Effector memory CD4-positive, alpha-beta T cell (primary cell): ENCODE measurements around the gene SRL.
"Not testable (repeated sequence)": the region's sequence is repeated elsewhere in the genome, so short reads cannot be mapped to it uniquely, and the experiment has no call there.

ENCODE experiments used
- DNase-seq, 3 donors: peaks; one replicate each; pipeline ENCODE4 v3.0.0-alpha.2; 2020
- H3K27ac ChIP-seq: 2 replicates; pipeline ENCODE4 v1.7.0; 2013; ENCODE audit warnings: mild to moderate bottlenecking, low read length, moderate library complexity; ENCODE audit not compliant: insufficient read depth, poor library complexity, severe bottlenecking
- H3K27me3 ChIP-seq: replicated peaks from 2 replicates; pipeline ENCODE4 v1.7.0; 2013; ENCODE audit warnings: mild to moderate bottlenecking, low read length; ENCODE audit not compliant: insufficient read depth, control insufficient read depth, poor library complexity, severe bottlenecking
- H3K36me3 ChIP-seq: 2 replicates; pipeline ENCODE4 v1.7.0; 2013; ENCODE audit warnings: mild to moderate bottlenecking, low read length, moderate library complexity; ENCODE audit not compliant: control insufficient read depth, insufficient read depth
- H3K4me1 ChIP-seq: 2 replicates; pipeline ENCODE4 v1.7.0; 2013; ENCODE audit warnings: low read length, mild to moderate bottlenecking; ENCODE audit not compliant: control insufficient read depth, insufficient read depth, poor library complexity, severe bottlenecking
- H3K4me3 ChIP-seq: 2 replicates; pipeline ENCODE4 v1.7.0; 2013; ENCODE audit warnings: low read length, low read depth, mild to moderate bottlenecking; ENCODE audit not compliant: insufficient read depth, poor library complexity, severe bottlenecking
- H3K9me3 ChIP-seq: 2 replicates; pipeline ENCODE4 v1.7.0; 2013; ENCODE audit warnings: mild to moderate bottlenecking, low read length, moderate library complexity; ENCODE audit not compliant: control insufficient read depth

The SRL gene

DNA sequence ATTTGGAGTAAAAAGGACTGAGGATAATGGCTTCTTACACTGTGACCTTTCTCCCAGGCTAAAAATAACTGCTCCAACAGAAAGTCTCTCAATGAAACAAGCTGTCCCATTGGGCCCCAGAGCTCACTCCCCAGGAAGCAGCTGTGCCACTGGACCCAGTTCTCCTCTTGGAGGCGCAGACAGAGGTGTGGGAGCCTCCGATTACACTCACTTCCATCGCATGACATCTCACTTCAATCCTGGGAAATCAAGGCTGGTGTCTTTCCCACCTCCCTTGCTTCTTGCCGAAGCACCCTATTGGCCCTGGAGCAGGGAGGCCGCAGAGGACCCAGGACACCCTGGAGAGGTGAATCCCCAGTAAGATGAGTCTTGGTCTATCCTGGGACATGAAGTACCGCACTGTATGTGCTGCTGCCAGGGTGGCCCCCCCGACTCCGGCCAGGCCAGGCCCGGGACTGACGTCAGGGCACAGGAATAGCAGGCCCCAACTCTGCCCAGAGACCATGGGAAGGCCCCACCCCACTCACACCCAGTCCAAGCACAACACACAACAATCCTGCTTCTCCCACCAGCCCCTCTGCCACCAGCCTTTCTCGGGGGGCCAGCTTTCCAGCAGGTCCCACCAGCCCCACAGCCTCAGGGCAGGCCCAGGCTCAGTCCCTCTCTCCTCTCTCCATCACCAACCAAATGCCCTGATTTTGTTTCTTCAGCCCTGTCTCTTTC, 29.5 kb downstream of the SRL start:
- no peak overlapping the region for H3K27ac ChIP-seq
- H3K9me3 ChIP-seq, result no peaks in the 10 kb centered on the region
- H3K27me3 ChIP-seq, result no peaks in the 10 kb centered on the region
- no peak for DNase-seq
- H3K4me1 ChIP-seq, result peaks cover 4% of the 10 kb centered on the region
- H3K4me3 ChIP-seq, result no peak overlapping the region
- no peaks in the 10 kb centered on the region for H3K36me3 ChIP-seq

- not testable (repeated sequence) for DNase-seq, H3K4me3 ChIP-seq, H3K27me3 ChIP-seq, H3K9me3 ChIP-seq, H3K36me3 ChIP-seq, H3K27ac ChIP-seq
- peaks cover 11% of the 10 kb centered on the region for H3K4me1 ChIP-seq
Observed at GRCh38 chr16:4211445-4212210, 30.3 kb downstream of the SRL start.

DNA sequence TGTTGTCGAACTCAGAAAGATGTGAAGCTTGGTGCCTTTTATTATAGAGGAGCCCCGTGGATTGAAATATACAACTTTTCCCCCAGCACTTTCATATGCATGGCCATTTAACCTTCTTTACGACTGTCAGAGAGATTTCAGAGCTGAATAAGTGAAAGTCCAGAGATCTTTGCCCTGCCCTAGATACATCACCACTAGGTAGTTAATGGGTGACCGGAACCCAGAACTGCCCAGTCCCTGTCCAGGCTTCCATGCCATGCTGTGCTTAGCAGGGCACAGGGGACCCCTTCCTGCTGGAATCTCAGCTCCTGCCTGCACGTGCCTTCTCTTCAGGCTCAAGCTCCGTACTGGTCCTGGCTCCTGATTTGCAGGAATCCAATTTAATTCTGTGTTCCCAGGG, 32.2 kb downstream of the SRL start:
- DNase-seq, result no peak
- no peaks in the 10 kb centered on the region for H3K27me3 ChIP-seq
- H3K27ac ChIP-seq, result no peak overlapping the region
- no peaks in the 10 kb centered on the region for H3K36me3 ChIP-seq
- H3K9me3 ChIP-seq, result no peaks in the 10 kb centered on the region
- peaks cover 16% of the 10 kb centered on the region for H3K4me1 ChIP-seq
- no peak overlapping the region for H3K4me3 ChIP-seq

DNA sequence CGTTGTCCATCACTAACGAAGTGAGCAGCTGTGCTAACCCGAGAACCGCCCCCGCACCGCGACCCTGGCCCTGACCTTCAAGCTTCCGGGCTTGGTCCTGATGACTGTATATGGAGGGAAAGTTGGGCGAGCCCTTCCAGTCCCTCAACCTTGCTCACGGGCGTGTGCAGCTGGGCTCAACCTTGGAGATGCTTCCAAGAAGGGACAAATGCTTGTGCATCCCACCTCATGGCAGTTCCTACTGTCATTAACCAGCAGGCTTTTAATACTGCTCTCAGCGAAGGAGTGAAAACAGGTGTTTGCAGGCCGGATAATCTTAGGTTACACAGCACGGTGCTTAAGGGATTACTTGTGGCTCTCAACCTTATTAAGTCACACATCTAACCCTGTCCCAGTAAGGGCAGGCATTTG, 33.5 kb downstream of the SRL start:
- Histone ChIP-seq H3K27me3 (no peaks in the 10 kb centered on the region), H3K36me3 (no peaks in the 10 kb centered on the region), H3K4me1 (peaks cover 16% of the 10 kb centered on the region), H3K27ac (no peak overlapping the region), H3K4me3 (no peak overlapping the region), H3K9me3 (no peaks in the 10 kb centered on the region)
- no peak for DNase-seq

- no peak overlapping the region for H3K4me3 ChIP-seq
- no peak overlapping the region for H3K27ac ChIP-seq
- H3K36me3 ChIP-seq, result no peaks in the 10 kb centered on the region
- H3K9me3 ChIP-seq, result no peaks in the 10 kb centered on the region
- DNase-seq, result no peak
- H3K27me3 ChIP-seq, result no peaks in the 10 kb centered on the region
- H3K4me1 ChIP-seq, result peaks cover 16% of the 10 kb centered on the region
Observed at GRCh38 chr16:4207683-4208340, 34.1 kb downstream of the SRL start.

DNA sequence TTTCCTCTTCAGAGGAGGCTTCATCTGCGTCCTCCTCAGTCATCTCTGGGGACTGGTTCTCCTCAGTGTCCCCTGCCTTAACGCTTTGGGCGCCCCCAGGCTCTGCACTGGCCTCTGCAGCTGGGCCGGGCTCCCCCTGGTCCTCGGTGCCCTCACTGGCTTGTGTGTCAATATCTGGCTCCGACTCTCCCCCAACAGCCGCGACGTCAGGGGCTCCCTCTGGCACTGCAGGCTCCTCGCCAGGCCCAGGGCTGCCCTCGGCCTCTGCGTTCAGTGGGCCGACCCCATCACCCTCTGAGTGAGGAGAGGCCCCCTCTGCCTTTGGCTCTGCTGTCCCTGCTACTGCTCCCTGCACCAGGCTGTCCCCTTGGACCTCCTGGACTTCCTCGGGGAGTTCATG, 34.7 kb downstream of the SRL start:
- Histone ChIP-seq H3K4me1 (peaks cover 16% of the 10 kb centered on the region), H3K4me3 (peak overlapping the region; percentile 12), H3K9me3 (no peaks in the 10 kb centered on the region), H3K36me3 (no peaks in the 10 kb centered on the region), H3K27ac (no peak overlapping the region), H3K27me3 (no peaks in the 10 kb centered on the region)
- no peak for DNase-seq

- peak overlapping the region; percentile 12 for H3K4me3 ChIP-seq
- DNase-seq, result no peak
- no peaks in the 10 kb centered on the region for H3K27me3 ChIP-seq
- no peaks in the 10 kb centered on the region for H3K36me3 ChIP-seq
- H3K9me3 ChIP-seq, result no peaks in the 10 kb centered on the region
- H3K4me1 ChIP-seq, result peaks cover 16% of the 10 kb centered on the region
- H3K27ac ChIP-seq, result no peak overlapping the region
Observed at GRCh38 chr16:4206680-4207079, 35.2 kb downstream of the SRL start.

DNA sequence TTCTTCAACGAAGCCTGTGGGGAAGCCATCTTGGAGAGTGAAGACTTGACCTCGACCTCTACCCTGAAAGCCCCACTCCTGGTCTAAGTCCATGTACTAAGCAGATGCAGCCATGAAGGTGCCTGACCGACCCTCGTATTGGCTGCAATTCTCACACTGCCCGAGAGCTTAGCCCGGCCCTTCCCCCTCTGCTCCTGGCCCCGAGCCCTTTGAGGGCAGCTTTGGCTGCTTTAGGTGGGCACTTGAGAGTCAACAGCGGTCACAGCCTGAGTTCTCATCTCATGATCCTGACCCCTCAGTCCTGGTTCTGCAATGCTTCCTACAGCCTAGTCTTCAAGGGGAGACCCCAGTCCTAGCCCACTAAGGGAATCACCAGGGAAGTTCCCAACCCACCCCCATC, 35.9 kb downstream of the SRL start:
- no peaks in the 10 kb centered on the region for H3K36me3 ChIP-seq
- H3K9me3 ChIP-seq, result no peaks in the 10 kb centered on the region
- no peak overlapping the region for H3K27ac ChIP-seq
- no peak overlapping the region for H3K4me3 ChIP-seq
- H3K27me3 ChIP-seq, result no peaks in the 10 kb centered on the region
- peaks cover 16% of the 10 kb centered on the region for H3K4me1 ChIP-seq
- DNase-seq, result no peak

DNA sequence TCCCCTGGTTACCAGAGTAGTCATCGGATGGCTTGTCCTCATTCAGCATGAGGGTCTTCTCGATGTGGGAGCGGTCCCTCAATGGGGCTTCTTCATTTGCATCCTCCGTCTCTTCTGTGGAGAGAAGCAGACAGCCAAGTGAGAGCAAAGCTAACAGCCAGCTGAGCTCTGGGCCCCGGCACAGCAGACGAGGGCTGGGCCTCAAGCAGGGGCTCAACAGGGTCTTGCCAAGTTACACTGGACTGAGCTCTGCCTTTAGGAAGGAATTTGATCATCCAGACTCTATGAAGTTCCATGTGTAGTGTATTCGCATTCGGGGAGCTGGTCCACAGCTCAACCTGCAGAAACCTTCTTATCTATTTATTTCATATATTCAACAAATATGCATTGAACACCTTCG, 37.4 kb downstream of the SRL start:
- H3K9me3 ChIP-seq, result no peaks in the 10 kb centered on the region
- no peak for DNase-seq
- peaks cover 18% of the 10 kb centered on the region for H3K4me1 ChIP-seq
- no peaks in the 10 kb centered on the region for H3K36me3 ChIP-seq
- no peak overlapping the region for H3K27ac ChIP-seq
- H3K27me3 ChIP-seq, result no peaks in the 10 kb centered on the region
- no peak overlapping the region for H3K4me3 ChIP-seq

GRCh38 chr16:4203748-4204147, 38.1 kb downstream of the SRL start:
- peaks cover 18% of the 10 kb centered on the region for H3K4me1 ChIP-seq
- no peak overlapping the region for H3K4me3 ChIP-seq
- no peaks in the 10 kb centered on the region for H3K36me3 ChIP-seq
- H3K27me3 ChIP-seq, result no peaks in the 10 kb centered on the region
- H3K27ac ChIP-seq, result no peak overlapping the region
- DNase-seq, result no peak
- no peaks in the 10 kb centered on the region for H3K9me3 ChIP-seq
